K562 (cell line): ENCODE results near the gene CASTOR1. TPM values are rescaled to one million over a fixed set of nuclear protein-coding genes. Genes with fewer than 3 reads are reported as not detected.
A peak's percentile ranks its signal among the peaks of the same experiment; 100 is the strongest.

Experiments
- ATAC-seq: fragments of 200-7000 bp; cut with Tn5 transposase; 3 replicates; pipeline ENCODE4 v1.9.1; 2020; ENCODE audit warnings: moderate library complexity
- BruUV-seq: library from RNA; stranded (reverse); fragments of 400-500 nt; replicated peaks from 2 replicates; lab custom pipeline; 2021; lab: Mats Ljungman, UMichigan
- CTCF ChIA-PET: fragments of 300-600 bp; formaldehyde crosslinking; extraction: SDS; loops from one replicate; lab custom pipeline; 2021; ENCODE audit warnings: low intra/inter-chr PET ratio; lab: Yijun Ruan, JAX
- POLR2A ChIA-PET: fragments of 300-600, 350-650 bp; sonication (Branson Sonifier 250); formaldehyde crosslinking; extraction: SDS; loops from one replicate; lab custom pipeline; 2021; ENCODE audit warnings: antibody characterized with exemption, inconsistent platforms; lab: Yijun Ruan, JAX
- DNase-seq, 4 experiments: peaks; one replicate each; pipeline versions ENCODE4 v3.0.0 to v3.0.0-alpha.2; 2011 to 2018; ENCODE audit warnings: low spot score in 3 of 4, mixed read lengths in 3 of 4; ENCODE audit errors: extremely low read depth in 1 of 4
- FAIRE-seq: peaks from 2 replicates; lab custom pipeline; 2011; peaks lifted over from hg19 to GRCh38; lab: Jason Lieb, UNC
- H2AFZ ChIP-seq: 2 replicates; pipeline ENCODE4 v1.6.0; 2011; ENCODE audit warnings: low read depth, low read length, control low read depth, inconsistent platforms
- H3K27ac ChIP-seq: fragments of 200-600 bp; 3 replicates; pipeline ENCODE4 v1.8.0; 2011; ENCODE audit warnings: low read depth, mild to moderate bottlenecking, control low read depth, inconsistent platforms, low read length, moderate library complexity, mixed read lengths; ENCODE audit errors: extremely low read depth
- H3K27me3 ChIP-seq, 2 experiments: fragments of 300-600 bp in 1 of 2; 2 replicates in 1 of 2; 3 replicates in 1 of 2; pipeline versions ENCODE4 v1.6.0 to v1.8.0; 2011; ENCODE audit warnings: inconsistent platforms in 2 of 2, low read length in 2 of 2, mild to moderate bottlenecking in 1 of 2, mixed read lengths in 1 of 2, moderate library complexity in 1 of 2; ENCODE audit not compliant: control insufficient read depth in 2 of 2, insufficient read depth in 2 of 2
- H3K36me3 ChIP-seq: fragments of 300-600 bp; 3 replicates; pipeline ENCODE4 v1.8.0; 2011; ENCODE audit warnings: mild to moderate bottlenecking, low read length, inconsistent platforms; ENCODE audit not compliant: control insufficient read depth, insufficient read depth
- H3K4me1 ChIP-seq, 2 experiments: fragments of 200-600 bp in 1 of 2; replicated peaks in 1 of 2; 2 replicates in 1 of 2; 3 replicates in 1 of 2; pipeline versions ENCODE4 v1.5.1 to v1.8.0; 2011; ENCODE audit warnings: inconsistent platforms in 2 of 2, low read length in 2 of 2, mild to moderate bottlenecking in 1 of 2, mixed read lengths in 1 of 2, moderate library complexity in 1 of 2; ENCODE audit not compliant: control insufficient read depth in 2 of 2, insufficient read depth in 2 of 2
- H3K4me2 ChIP-seq: 2 replicates; pipeline ENCODE4 v1.6.1; 2011; ENCODE audit warnings: low read length, control low read depth, inconsistent platforms, mixed read lengths; ENCODE audit not compliant: insufficient read depth
- H3K4me3 ChIP-seq: fragments of 200-600 bp; sonication (generic), shearing (Covaris generic); 2 replicates; pipeline ENCODE4 v1.5.1; 2016; ENCODE audit warnings: control low read depth, inconsistent platforms
- H3K79me2 ChIP-seq: fragments of 200-600 bp; 3 replicates; pipeline ENCODE4 v1.8.0; 2011; ENCODE audit warnings: low read length, inconsistent platforms; ENCODE audit not compliant: control insufficient read depth, insufficient read depth
- H3K9ac ChIP-seq, 2 experiments: 2 replicates each; pipeline versions ENCODE4 v1.6.0 to v1.6.1; 2011; ENCODE audit warnings: low read depth in 2 of 2, low read length in 2 of 2, control low read depth in 1 of 2, inconsistent platforms in 1 of 2, mild to moderate bottlenecking in 1 of 2, mixed read lengths in 1 of 2; ENCODE audit not compliant: insufficient read depth in 1 of 2
- H3K9me1 ChIP-seq: one replicate; pipeline ENCODE4 v1.6.0; 2011; ENCODE audit warnings: inconsistent platforms, mild to moderate bottlenecking, low read length, moderate library complexity; ENCODE audit not compliant: control insufficient read depth, insufficient read depth
- H3K9me3 ChIP-seq: replicated peaks from 2 replicates; pipeline ENCODE4 v1.5.1; 2011; ENCODE audit warnings: low read depth, low read length, inconsistent platforms; ENCODE audit not compliant: control insufficient read depth, insufficient read depth
- H4K20me1 ChIP-seq: replicated peaks from 2 replicates; pipeline ENCODE4 v1.6.1; 2011; ENCODE audit warnings: low read length, inconsistent platforms, mixed read lengths; ENCODE audit not compliant: control insufficient read depth, insufficient read depth
- BCL6 ChIP-seq: fragments of 250-450 bp; sonication (Bioruptor Pico); IDR thresholded peaks from 2 replicates; pipeline ENCODE4 v1.4.0; 2020
- BMI1 ChIP-seq: fragments of 150-350 bp; IDR thresholded peaks from 2 replicates; pipeline ENCODE4 v1.6.1; 2014; ENCODE audit warnings: low read length
- BRCA1 ChIP-seq, 2 experiments: fragments of 450-650 bp in 1 of 2; sonication (generic) in 1 of 2; formaldehyde crosslinking in 1 of 2; IDR thresholded peaks; 2 replicates each; pipeline versions ENCODE4 v1.5.0 to v1.6.1; 2017 to 2020; ENCODE audit warnings: mild to moderate bottlenecking in 1 of 2, missing genetic modification reagents in 1 of 2
- LCOR ChIP-seq: sonication (generic); formaldehyde crosslinking; IDR thresholded peaks from 2 replicates; pipeline ENCODE4 v1.8.0; 2022; ENCODE audit warnings: mild to moderate bottlenecking, missing genetic modification reagents
- MTF1 ChIP-seq: fragments of 250-450 bp; sonication (Bioruptor Pico); IDR thresholded peaks from 2 replicates; pipeline ENCODE4 v1.9.0; 2021; ENCODE audit warnings: moderate library complexity, mild to moderate bottlenecking, inconsistent platforms, borderline replicate concordance
- NFIC ChIP-seq: fragments of 450-650 bp; IDR thresholded peaks from 2 replicates; pipeline ENCODE4 v1.6.1; 2017; ENCODE audit warnings: mild to moderate bottlenecking, inconsistent platforms
- PHB ChIP-seq: fragments of 250-450 bp; sonication (Bioruptor Pico); IDR thresholded peaks from 2 replicates; pipeline ENCODE4 v1.5.0; 2021
- SP1 ChIP-seq: sonication (generic); formaldehyde crosslinking; IDR thresholded peaks from 2 replicates; pipeline ENCODE4 v1.8.1; 2022; ENCODE audit warnings: mild to moderate bottlenecking, missing genetic modification reagents
- TEAD2 ChIP-seq: fragments of 450-650 bp; IDR thresholded peaks from 2 replicates; pipeline ENCODE4 v1.6.1; 2016; ENCODE audit warnings: missing genetic modification characterization, control low read depth, missing compliant biosample characterization
- U2AF1 ChIP-seq: fragments of 200-400 bp; formaldehyde crosslinking; optimal IDR thresholded peaks from 2 replicates; pipeline ENCODE3; 2017; ENCODE audit warnings: mild to moderate bottlenecking, low read depth, low read length, moderate library complexity
- ZNF75A ChIP-seq: fragments of 450-650 bp; formaldehyde crosslinking; IDR thresholded peaks from 2 replicates; pipeline ENCODE4 v1.4.0; 2020; ENCODE audit warnings: mild to moderate bottlenecking
- WGBS: fragments of 100-300 bp; shearing (Covaris generic); methylation state at CpG from one replicate; pipeline ENCODE4 v1.1.6; 2016; ENCODE audit warnings: low coverage, mixed read lengths; ENCODE audit not compliant: insufficient coverage; ENCODE audit errors: missing lambda C conversion rate; 5-methylcytosine and 5-hydroxymethylcytosine counted together
- in situ Hi-C: fragments of 300-500 bp; cut with MboI; formaldehyde crosslinking; loops from 4 replicates; pipeline ENCODE4 v1.15.0; 2018; ENCODE audit warnings: inconsistent platforms, mixed read lengths
- intact Hi-C: fragments of 100-400 bp; cut with micrococcal nuclease; formaldehyde crosslinking; loops from 2 replicates; pipeline ENCODE4 v1.14.2; 2022
- polyA plus RNA-seq, 8 experiments: library from polyadenylated mRNA; depleted of rRNA in 4 of 8; stranded (reverse) in 5 of 8; unstranded in 3 of 8; fragments of >200 nt; fragmentation: Nextera tagmentation in 2 of 8; fragmentation: Illumina TruSeq in 1 of 8; extraction: Ambion mirVana in 2 of 8; extraction: Trizol in 1 of 8; gene quantifications; 2 replicates each; pipeline versions ENCODE4 v1.2.1 to v1.2.3, GENCODE V29; 2011 to 2014; ENCODE audit warnings: inconsistent platforms in 1 of 8, missing spikeins in 1 of 8
- total RNA-seq, 7 experiments: library from RNA; depleted of rRNA in 6 of 7; stranded (reverse); fragments of >200 nt in 6 of 7; fragmentation: Illumina TruSeq in 2 of 7; extraction: Trizol in 2 of 7; gene quantifications; 2 replicates each; pipeline versions ENCODE4 v1.2.1 to v1.2.3, GENCODE V29; 2011 to 2021; ENCODE audit warnings: low replicate concordance in 1 of 7
- TF ChIP-seq, protein P1 (sequence below): sonication (generic); formaldehyde crosslinking; IDR thresholded peaks from 2 replicates; pipeline ENCODE4 v1.8.1; 2023; ENCODE audit warnings: mild to moderate bottlenecking, missing genetic modification reagents
- TF ChIP-seq, protein P2 (sequence below): fragments of 450-650 bp; IDR thresholded peaks from 2 replicates; pipeline ENCODE4 v1.6.1; 2017; ENCODE audit warnings: antibody characterized with exemption

CASTOR1 gene
- total and polyA plus RNA-seq, 9 of the 15 experiments (the other 6 are each of a cell fraction or from before 2014, with no cell fraction given), result 0.35 to 2.6 (median 1.1) TPM

DNA sequence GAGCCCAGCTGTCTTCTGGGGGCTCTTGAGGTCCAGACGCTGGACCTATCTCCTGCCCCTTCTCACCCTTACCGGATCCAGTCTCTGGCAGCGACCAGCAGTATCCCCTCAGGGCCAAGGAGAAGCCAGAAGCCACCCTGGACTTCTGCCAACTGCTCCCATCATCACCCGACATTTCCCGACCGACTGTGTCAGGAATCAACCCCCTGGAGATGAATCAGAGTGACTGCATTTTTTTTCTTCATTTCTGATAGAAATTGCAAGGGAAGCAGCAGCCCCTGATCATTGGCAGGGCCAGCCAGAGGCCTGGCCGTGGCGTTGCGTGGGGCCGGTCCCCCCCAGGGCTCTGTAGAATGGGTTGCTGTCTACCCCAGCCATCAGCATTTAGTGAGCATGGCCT is 37.6 kb downstream of the CASTOR1 start:
- Histone ChIP-seq H3K4me1 (peaks cover 0 to 36% of the 10 kb centered on the region in 2 experiments; a peak in 2 of 5 replicates), H3K27me3 (peaks cover 0 to 15% of the 10 kb centered on the region in 2 experiments; a peak in 2 of 5 replicates), H3K27ac (no peak overlapping the region), H3K79me2 (no peaks in the 10 kb centered on the region), H3K4me3 (no peak overlapping the region), H3K4me2 (no peak overlapping the region), H3K9me3 (no peaks in the 10 kb centered on the region), H3K9ac (no peak overlapping the region), H3K9me1 (no peaks in the 10 kb centered on the region), H4K20me1 (no peaks in the 10 kb centered on the region), H3K36me3 (no peaks in the 10 kb centered on the region), H2AFZ (no peak overlapping the region)
- ChIA-PET POLR2A (interaction anchor here (0.6 to 0.7 kb wide), 2 partner anchors 11 to 132 kb away, joined by 4 read pairs; no protein-coding TSS in a partner anchor), CTCF (interaction anchor here (0.8 to 0.9 kb wide), 2 partner anchors 34 to 143 kb away, joined by 3 to 4 read pairs; no protein-coding TSS in a partner anchor)
- TF ChIP-seq BMI1 (no peak), BRCA1 (IDR thresholded peaks at IDR 0.05) (no peak), BRCA1 (CRISPR knock-in tag; IDR thresholded peaks at IDR 0.05) (no peak), NFIC (peak; percentile 61)
- BruUV-seq, result no TSS peak
- intact Hi-C loops, result no loop called here
- WGBS, result 26% methylated on average over 10 of the region's 10 CpGs
- ATAC-seq, result no peak
- in situ Hi-C loops, result no loop called here
- DNase-seq, result no peak
- FAIRE-seq, result no peak

DNA sequence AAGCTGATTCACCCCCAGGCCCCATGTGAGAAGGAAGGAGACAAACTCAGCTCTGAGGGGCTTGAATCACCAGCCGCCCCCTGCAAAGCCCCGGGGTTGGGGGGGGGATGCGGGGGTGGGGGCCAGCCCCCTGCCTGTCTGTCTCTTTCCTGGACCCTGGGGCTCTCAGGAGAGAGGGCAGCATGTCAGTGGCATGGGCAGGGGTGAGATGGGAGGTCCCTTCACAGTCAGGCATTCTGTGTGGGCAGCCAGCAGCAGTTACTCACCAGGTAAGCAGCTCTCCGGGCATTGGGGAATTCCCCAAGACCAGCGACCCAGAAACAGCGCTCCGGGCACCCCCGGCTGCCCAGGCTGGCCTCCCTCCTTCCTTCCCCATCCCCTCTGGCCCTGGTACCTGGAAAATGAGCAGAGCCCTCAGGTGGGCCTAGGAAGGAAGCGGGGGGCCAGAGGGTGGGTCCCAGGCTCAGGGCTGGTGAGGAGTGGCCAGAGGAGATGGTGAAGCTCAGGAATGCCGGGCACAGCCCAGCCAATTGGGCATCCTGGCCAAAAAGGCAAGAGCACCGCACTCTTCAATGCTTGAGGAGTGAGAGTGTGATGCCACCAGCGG is 38.5 kb downstream of the CASTOR1 start:
- BruUV-seq, result no TSS peak
- WGBS, result 13% methylated on average over 6 of the region's 12 CpGs
- no peak for ATAC-seq
- H3K4me2 ChIP-seq, result no peak overlapping the region
- H3K4me3 ChIP-seq, result no peak overlapping the region
- H3K4me1 ChIP-seq, result peaks cover 0 to 37% of the 10 kb centered on the region in 2 experiments; a peak in 2 of 5 replicates
- no peaks in the 10 kb centered on the region for H3K9me3 ChIP-seq
- H3K79me2 ChIP-seq, result no peaks in the 10 kb centered on the region
- H4K20me1 ChIP-seq, result no peaks in the 10 kb centered on the region
- no peak overlapping the region for H3K27ac ChIP-seq
- no peak overlapping the region for H2AFZ ChIP-seq
- H3K27me3 ChIP-seq, result peaks cover 0 to 23% of the 10 kb centered on the region in 2 experiments; a peak in 2 of 5 replicates
- intact Hi-C loops, result no loop called here
- H3K9ac ChIP-seq, result no peak overlapping the region
- no peaks in the 10 kb centered on the region for H3K36me3 ChIP-seq
- no peak for DNase-seq
- ChIA-PET CTCF (interaction anchor here (0.9 kb wide), 1 partner anchor 35 kb away, joined by 3 read pairs; no protein-coding TSS in a partner anchor), POLR2A (interaction anchor here (0.6 to 0.7 kb wide), 2 partner anchors 12 kb away, joined by 4 read pairs; no protein-coding TSS in a partner anchor)
- FAIRE-seq, result no peak
- no peaks in the 10 kb centered on the region for H3K9me1 ChIP-seq
- in situ Hi-C loops, result no loop called here
- TF ChIP-seq BCL6, result no peak
- no peak for TF ChIP-seq PHB (CRISPR knock-in tag)
- TF ChIP-seq, protein P1, sequence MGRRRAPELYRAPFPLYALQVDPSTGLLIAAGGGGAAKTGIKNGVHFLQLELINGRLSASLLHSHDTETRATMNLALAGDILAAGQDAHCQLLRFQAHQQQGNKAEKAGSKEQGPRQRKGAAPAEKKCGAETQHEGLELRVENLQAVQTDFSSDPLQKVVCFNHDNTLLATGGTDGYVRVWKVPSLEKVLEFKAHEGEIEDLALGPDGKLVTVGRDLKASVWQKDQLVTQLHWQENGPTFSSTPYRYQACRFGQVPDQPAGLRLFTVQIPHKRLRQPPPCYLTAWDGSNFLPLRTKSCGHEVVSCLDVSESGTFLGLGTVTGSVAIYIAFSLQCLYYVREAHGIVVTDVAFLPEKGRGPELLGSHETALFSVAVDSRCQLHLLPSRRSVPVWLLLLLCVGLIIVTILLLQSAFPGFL (CRISPR knock-in tag), result no peak
- TF ChIP-seq MTF1 (CRISPR knock-in tag), result no peak
- no peak for TF ChIP-seq ZNF75A
- no peak for TF ChIP-seq SP1
- TF ChIP-seq TEAD2, result no peak
- no peak for TF ChIP-seq U2AF1
- TF ChIP-seq, protein P2, sequence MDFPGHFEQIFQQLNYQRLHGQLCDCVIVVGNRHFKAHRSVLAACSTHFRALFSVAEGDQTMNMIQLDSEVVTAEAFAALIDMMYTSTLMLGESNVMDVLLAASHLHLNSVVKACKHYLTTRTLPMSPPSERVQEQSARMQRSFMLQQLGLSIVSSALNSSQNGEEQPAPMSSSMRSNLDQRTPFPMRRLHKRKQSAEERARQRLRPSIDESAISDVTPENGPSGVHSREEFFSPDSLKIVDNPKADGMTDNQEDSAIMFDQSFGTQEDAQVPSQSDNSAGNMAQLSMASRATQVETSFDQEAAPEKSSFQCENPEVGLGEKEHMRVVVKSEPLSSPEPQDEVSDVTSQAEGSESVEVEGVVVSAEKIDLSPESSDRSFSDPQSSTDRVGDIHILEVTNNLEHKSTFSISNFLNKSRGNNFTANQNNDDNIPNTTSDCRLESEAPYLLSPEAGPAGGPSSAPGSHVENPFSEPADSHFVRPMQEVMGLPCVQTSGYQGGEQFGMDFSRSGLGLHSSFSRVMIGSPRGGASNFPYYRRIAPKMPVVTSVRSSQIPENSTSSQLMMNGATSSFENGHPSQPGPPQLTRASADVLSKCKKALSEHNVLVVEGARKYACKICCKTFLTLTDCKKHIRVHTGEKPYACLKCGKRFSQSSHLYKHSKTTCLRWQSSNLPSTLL, result no peak
- no peak for TF ChIP-seq LCOR (CRISPR knock-in tag)
